HL-60 (cell line): Measurements from ENCODE around the gene HPGD.

ENCODE experiments used
- DNase-seq, 2 experiments: peaks; one replicate each; pipeline ENCODE4 v3.0.0-alpha.2; 2010 to 2020; ENCODE audit warnings: low read depth in 1 of 2, low spot score in 1 of 2
- H3K27ac ChIP-seq: fragments of 250-450 bp; sonication (Bioruptor Pico); replicated peaks from 2 replicates; pipeline ENCODE4 v1.5.1; 2020; ENCODE audit warnings: mild to moderate bottlenecking, moderate library complexity
- H3K27me3 ChIP-seq: fragments of 250-450 bp; sonication (Bioruptor Pico); 2 replicates; pipeline ENCODE4 v1.5.1; 2021; ENCODE audit warnings: mild to moderate bottlenecking, moderate library complexity; ENCODE audit not compliant: insufficient read depth, poor library complexity, severe bottlenecking
- H3K4me3 ChIP-seq: replicated peaks from 2 replicates; pipeline ENCODE4 v1.5.1; 2011; ENCODE audit warnings: mild to moderate bottlenecking, control low read depth, low read length; ENCODE audit not compliant: insufficient read depth
- CTCF ChIP-seq: IDR thresholded peaks from one replicate; pipeline ENCODE4 v1.5.1; 2011; ENCODE audit warnings: low read length, control low read depth, inconsistent platforms; ENCODE audit not compliant: insufficient read depth
- GABPA ChIP-seq: IDR thresholded peaks from 2 replicates; pipeline ENCODE4 v1.6.1; 2012; ENCODE audit warnings: low read depth
- POLR2AphosphoS5 ChIP-seq: IDR thresholded peaks from 2 replicates; pipeline ENCODE4 v1.6.1; 2012; ENCODE audit warnings: low read depth
- SPI1 ChIP-seq: IDR thresholded peaks from 2 replicates; pipeline ENCODE4 v1.6.1; 2012; ENCODE audit warnings: low read depth, mild to moderate bottlenecking, borderline replicate concordance
- TF ChIP-seq, protein P1 (sequence below): IDR thresholded peaks from 2 replicates; pipeline ENCODE4 v1.6.1; 2012; ENCODE audit warnings: low read depth; ENCODE audit not compliant: insufficient replicate concordance

Gene HPGD

DNA sequence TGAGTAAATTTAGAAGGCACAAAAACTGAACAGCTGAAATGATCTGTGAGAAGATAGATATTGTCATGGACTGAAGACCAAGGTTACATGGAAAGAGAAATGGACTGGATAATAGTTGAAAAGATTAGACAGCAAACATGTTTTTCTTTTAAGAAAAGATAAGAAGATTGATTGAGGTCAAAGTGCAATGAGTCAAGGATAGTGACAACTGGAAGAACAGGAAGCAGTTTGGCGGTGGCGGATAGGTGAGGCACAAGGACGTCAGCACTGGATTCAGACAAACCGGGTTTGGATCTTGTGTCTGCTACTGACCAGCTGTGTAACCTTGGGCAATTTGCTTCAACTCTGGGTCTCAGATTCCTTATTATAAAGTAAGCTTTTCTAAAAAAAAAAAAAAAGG, 2.0 kb upstream of the HPGD start:
- TF ChIP-seq GABPA (no peak), POLR2AphosphoS5 (no peak), SPI1 (no peak), CTCF (no peak)
- TF ChIP-seq, protein P1, sequence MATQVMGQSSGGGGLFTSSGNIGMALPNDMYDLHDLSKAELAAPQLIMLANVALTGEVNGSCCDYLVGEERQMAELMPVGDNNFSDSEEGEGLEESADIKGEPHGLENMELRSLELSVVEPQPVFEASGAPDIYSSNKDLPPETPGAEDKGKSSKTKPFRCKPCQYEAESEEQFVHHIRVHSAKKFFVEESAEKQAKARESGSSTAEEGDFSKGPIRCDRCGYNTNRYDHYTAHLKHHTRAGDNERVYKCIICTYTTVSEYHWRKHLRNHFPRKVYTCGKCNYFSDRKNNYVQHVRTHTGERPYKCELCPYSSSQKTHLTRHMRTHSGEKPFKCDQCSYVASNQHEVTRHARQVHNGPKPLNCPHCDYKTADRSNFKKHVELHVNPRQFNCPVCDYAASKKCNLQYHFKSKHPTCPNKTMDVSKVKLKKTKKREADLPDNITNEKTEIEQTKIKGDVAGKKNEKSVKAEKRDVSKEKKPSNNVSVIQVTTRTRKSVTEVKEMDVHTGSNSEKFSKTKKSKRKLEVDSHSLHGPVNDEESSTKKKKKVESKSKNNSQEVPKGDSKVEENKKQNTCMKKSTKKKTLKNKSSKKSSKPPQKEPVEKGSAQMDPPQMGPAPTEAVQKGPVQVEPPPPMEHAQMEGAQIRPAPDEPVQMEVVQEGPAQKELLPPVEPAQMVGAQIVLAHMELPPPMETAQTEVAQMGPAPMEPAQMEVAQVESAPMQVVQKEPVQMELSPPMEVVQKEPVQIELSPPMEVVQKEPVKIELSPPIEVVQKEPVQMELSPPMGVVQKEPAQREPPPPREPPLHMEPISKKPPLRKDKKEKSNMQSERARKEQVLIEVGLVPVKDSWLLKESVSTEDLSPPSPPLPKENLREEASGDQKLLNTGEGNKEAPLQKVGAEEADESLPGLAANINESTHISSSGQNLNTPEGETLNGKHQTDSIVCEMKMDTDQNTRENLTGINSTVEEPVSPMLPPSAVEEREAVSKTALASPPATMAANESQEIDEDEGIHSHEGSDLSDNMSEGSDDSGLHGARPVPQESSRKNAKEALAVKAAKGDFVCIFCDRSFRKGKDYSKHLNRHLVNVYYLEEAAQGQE = no peak
- no peak for DNase-seq
- Histone ChIP-seq H3K27ac (no peak overlapping the region), H3K27me3 (no peaks in the 10 kb centered on the region), H3K4me3 (no peak overlapping the region)

DNA sequence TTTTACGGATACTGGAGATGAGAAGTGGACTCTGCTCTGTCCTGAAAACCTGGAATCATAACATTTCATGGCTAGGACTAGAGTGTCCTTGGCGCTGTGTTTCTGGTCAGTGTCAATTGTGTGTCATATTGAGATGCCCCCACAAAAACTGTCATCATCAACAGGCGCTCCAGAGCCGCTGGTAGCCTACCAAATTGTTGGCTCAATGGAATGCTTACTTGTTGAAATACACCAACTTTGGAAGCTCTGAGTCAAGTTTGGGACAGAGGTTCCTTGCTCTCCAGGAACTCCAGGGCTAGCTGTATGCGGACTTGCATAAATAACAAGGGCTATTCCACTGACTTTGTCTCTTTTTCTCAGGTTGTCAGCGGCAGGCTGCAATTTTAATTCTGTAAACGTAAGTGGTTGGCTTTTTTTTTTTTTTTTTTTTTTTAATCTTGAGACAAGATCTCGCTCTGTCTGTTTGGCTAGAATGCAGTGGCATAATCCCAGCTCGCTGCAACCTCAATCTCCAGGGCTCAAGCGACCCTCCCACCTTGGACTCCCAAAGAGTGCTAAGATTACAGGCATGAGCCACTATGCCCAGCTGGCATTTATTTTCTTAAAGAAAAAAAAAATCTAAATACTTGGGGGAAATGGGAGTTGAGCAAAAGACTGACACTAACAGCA, 871 bp upstream of the HPGD start:
- Histone ChIP-seq H3K4me3 (peak overlapping the region; percentile 54), H3K27me3 (no peaks in the 10 kb centered on the region), H3K27ac (no peak overlapping the region)
- DNase-seq = no peak
- TF ChIP-seq SPI1 = no peak
- no peak for TF ChIP-seq CTCF
- no peak for TF ChIP-seq GABPA
- TF ChIP-seq POLR2AphosphoS5 = no peak
- TF ChIP-seq, protein P1 = no peak

DNA sequence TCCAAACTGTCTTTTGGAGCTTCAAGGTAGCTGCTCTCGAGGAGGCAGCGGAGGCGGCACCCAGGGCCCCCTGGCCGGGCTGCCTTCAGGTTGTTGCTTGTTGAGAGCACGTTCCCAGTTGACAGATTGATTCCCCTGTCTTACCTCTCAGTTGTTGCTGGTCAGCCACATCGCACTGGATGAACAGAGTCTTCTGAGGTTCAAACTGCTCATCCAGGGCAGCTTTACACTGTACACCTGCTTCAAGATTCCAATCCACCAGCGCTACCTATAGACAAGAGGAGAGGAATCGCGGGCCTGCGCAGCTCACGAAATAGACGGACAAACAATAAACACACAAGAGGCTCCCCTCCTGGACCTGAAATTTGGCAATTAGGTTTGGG, 497 bp downstream of the HPGD start:
- Histone ChIP-seq H3K27ac (no peak overlapping the region), H3K27me3 (no peaks in the 10 kb centered on the region), H3K4me3 (peak overlapping the region; percentile 54)
- TF ChIP-seq CTCF (no peak), SPI1 (no peak), POLR2AphosphoS5 (no peak), GABPA (no peak)
- TF ChIP-seq, protein P1 = no peak
- no peak for DNase-seq
